Dendritic cell treated with granulocyte-macrophage colony-stimulating factor and Interleukin-4, amounts not matched to agents 40 ng/mL and 50 ng/mL, for 4 days (primary cell): Measurements from ENCODE around the gene TMEM135.
"Not testable (repeated sequence)": the region's sequence is repeated elsewhere in the genome, so short reads cannot be mapped to it uniquely, and the experiment has no call there.

Experiments
- H3K27ac Mint-ChIP-seq: one replicate; pipeline ENCODE4 v1.8.0; 2022; ENCODE audit warnings: mild to moderate bottlenecking, mixed read lengths
- H3K27me3 Mint-ChIP-seq: one replicate; pipeline ENCODE4 v1.8.0; 2022; ENCODE audit warnings: mild to moderate bottlenecking, mixed read lengths
- H3K36me3 Mint-ChIP-seq: one replicate; pipeline ENCODE4 v1.8.0; 2022; ENCODE audit warnings: low read depth, mixed read lengths
- H3K4me1 Mint-ChIP-seq: one replicate; pipeline ENCODE4 v1.8.0; 2022; ENCODE audit warnings: low read depth, mixed read lengths
- H3K4me3 Mint-ChIP-seq: one replicate; pipeline ENCODE4 v1.8.0; 2022; ENCODE audit warnings: mild to moderate bottlenecking, moderate library complexity, mixed read lengths
- H3K9me3 Mint-ChIP-seq: one replicate; pipeline ENCODE4 v1.8.0; 2022; ENCODE audit warnings: mixed read lengths
- intact Hi-C: fragments of 100-400 bp; cut with micrococcal nuclease; formaldehyde crosslinking; loops from one replicate; pipeline ENCODE4 v1.15.0; 2022

The TMEM135 gene

GRCh38 chr11:87076874-87077429 lies 39.2 kb downstream of the TMEM135 start:
- Mint-ChIP-seq H3K9me3 (no peaks in the 10 kb centered on the region), H3K4me3 (no peak overlapping the region), H3K27me3 (no peaks in the 10 kb centered on the region), H3K4me1 (peaks cover 29% of the 10 kb centered on the region), H3K27ac (no peak overlapping the region), H3K36me3 (peaks cover 44% of the 10 kb centered on the region)
- intact Hi-C loops, result no loop called here

- Mint-ChIP-seq H3K4me3 (no peak overlapping the region), H3K4me1 (peaks cover 20% of the 10 kb centered on the region), H3K27me3 (no peaks in the 10 kb centered on the region), H3K36me3 (peaks cover 30% of the 10 kb centered on the region), H3K9me3 (peaks cover 5% of the 10 kb centered on the region), H3K27ac (no peak overlapping the region)
- intact Hi-C loops, result no loop called here
These were observed 43.6 kb downstream of the TMEM135 start for GRCh38 chr11:87081358-87081757.

GRCh38 chr11:87082590-87082989 lies 44.9 kb downstream of the TMEM135 start:
- peaks cover 33% of the 10 kb centered on the region for H3K36me3 Mint-ChIP-seq
- intact Hi-C loops, result no loop called here
- H3K9me3 Mint-ChIP-seq, result peaks cover 12% of the 10 kb centered on the region
- no peak overlapping the region for H3K4me3 Mint-ChIP-seq
- no peak overlapping the region for H3K27ac Mint-ChIP-seq
- peaks cover 12% of the 10 kb centered on the region for H3K4me1 Mint-ChIP-seq
- H3K27me3 Mint-ChIP-seq, result no peaks in the 10 kb centered on the region

- Mint-ChIP-seq H3K4me1 (peaks cover 9% of the 10 kb centered on the region), H3K27ac (no peak overlapping the region), H3K36me3 (peaks cover 34% of the 10 kb centered on the region), H3K4me3 (no peak overlapping the region), H3K27me3 (no peaks in the 10 kb centered on the region), H3K9me3 (peaks cover 12% of the 10 kb centered on the region)
- intact Hi-C loops, result no loop called here
These were observed 45.3 kb downstream of the TMEM135 start for GRCh38 chr11:87083029-87083428.

GRCh38 chr11:87092159-87092558 lies 54.4 kb downstream of the TMEM135 start:
- peaks cover 38% of the 10 kb centered on the region for H3K36me3 Mint-ChIP-seq
- no peaks in the 10 kb centered on the region for H3K4me1 Mint-ChIP-seq
- H3K27me3 Mint-ChIP-seq, result no peaks in the 10 kb centered on the region
- intact Hi-C loops, result no loop called here
- no peak overlapping the region for H3K27ac Mint-ChIP-seq
- H3K9me3 Mint-ChIP-seq, result peaks cover 14% of the 10 kb centered on the region
- no peak overlapping the region for H3K4me3 Mint-ChIP-seq

GRCh38 chr11:87092567-87092966 lies 54.8 kb downstream of the TMEM135 start:
- intact Hi-C loops, result no loop called here
- no peaks in the 10 kb centered on the region for H3K27me3 Mint-ChIP-seq
- H3K4me1 Mint-ChIP-seq, result peaks cover 4% of the 10 kb centered on the region
- H3K9me3 Mint-ChIP-seq, result peaks cover 14% of the 10 kb centered on the region
- H3K27ac Mint-ChIP-seq, result no peak overlapping the region
- peaks cover 35% of the 10 kb centered on the region for H3K36me3 Mint-ChIP-seq
- H3K4me3 Mint-ChIP-seq, result no peak overlapping the region

GRCh38 chr11:87097582-87097981 lies 59.8 kb downstream of the TMEM135 start:
- no peak overlapping the region for H3K27ac Mint-ChIP-seq
- peaks cover 24% of the 10 kb centered on the region for H3K36me3 Mint-ChIP-seq
- H3K4me1 Mint-ChIP-seq, result peaks cover 6% of the 10 kb centered on the region
- H3K9me3 Mint-ChIP-seq, result peaks cover 8% of the 10 kb centered on the region
- no peaks in the 10 kb centered on the region for H3K27me3 Mint-ChIP-seq
- no peak overlapping the region for H3K4me3 Mint-ChIP-seq
- intact Hi-C loops, result no loop called here

GRCh38 chr11:87101956-87102580 lies 64.3 kb downstream of the TMEM135 start:
- Mint-ChIP-seq H3K36me3 (peaks cover 28% of the 10 kb centered on the region), H3K9me3 (no peaks in the 10 kb centered on the region), H3K4me3 (no peak overlapping the region), H3K4me1 (peaks cover 6% of the 10 kb centered on the region), H3K27ac (no peak overlapping the region), H3K27me3 (no peaks in the 10 kb centered on the region)
- intact Hi-C loops, result no loop called here

GRCh38 chr11:87105826-87106225 lies 68.1 kb downstream of the TMEM135 start:
- intact Hi-C loops, H3K27ac Mint-ChIP-seq, H3K9me3 Mint-ChIP-seq, H3K4me3 Mint-ChIP-seq, H3K4me1 Mint-ChIP-seq, H3K27me3 Mint-ChIP-seq: not testable (repeated sequence)
- H3K36me3 Mint-ChIP-seq, result peaks cover 28% of the 10 kb centered on the region

- H3K27me3 Mint-ChIP-seq, H3K27ac Mint-ChIP-seq, H3K9me3 Mint-ChIP-seq, H3K4me3 Mint-ChIP-seq, intact Hi-C loops, H3K4me1 Mint-ChIP-seq: not testable (repeated sequence)
- H3K36me3 Mint-ChIP-seq, result peaks cover 28% of the 10 kb centered on the region
These were observed 69.6 kb downstream of the TMEM135 start for GRCh38 chr11:87107379-87107778.

- H3K4me1 Mint-ChIP-seq, result peaks cover 7% of the 10 kb centered on the region
- H3K36me3 Mint-ChIP-seq, result peaks cover 14% of the 10 kb centered on the region
- no peaks in the 10 kb centered on the region for H3K27me3 Mint-ChIP-seq
- intact Hi-C loops, result no loop called here
- no peak overlapping the region for H3K4me3 Mint-ChIP-seq
- H3K27ac Mint-ChIP-seq, result no peak overlapping the region
- no peaks in the 10 kb centered on the region for H3K9me3 Mint-ChIP-seq
These were observed 72.9 kb downstream of the TMEM135 start for GRCh38 chr11:87110443-87111131.

GRCh38 chr11:87114093-87114492 lies 76.4 kb downstream of the TMEM135 start:
- no peaks in the 10 kb centered on the region for H3K27me3 Mint-ChIP-seq
- no peak overlapping the region for H3K27ac Mint-ChIP-seq
- H3K36me3 Mint-ChIP-seq, result no peaks in the 10 kb centered on the region
- no peak overlapping the region for H3K4me3 Mint-ChIP-seq
- H3K4me1 Mint-ChIP-seq, result peaks cover 7% of the 10 kb centered on the region
- no peaks in the 10 kb centered on the region for H3K9me3 Mint-ChIP-seq
- intact Hi-C loops, result no loop called here

GRCh38 chr11:87116185-87116584 lies 78.5 kb downstream of the TMEM135 start:
- no peaks in the 10 kb centered on the region for H3K9me3 Mint-ChIP-seq
- no peaks in the 10 kb centered on the region for H3K36me3 Mint-ChIP-seq

GRCh38 chr11:87120937-87121336 lies 83.2 kb downstream of the TMEM135 start:
- no peaks in the 10 kb centered on the region for H3K4me1 Mint-ChIP-seq
- no peak overlapping the region for H3K27ac Mint-ChIP-seq
- no peak overlapping the region for H3K4me3 Mint-ChIP-seq
- no peaks in the 10 kb centered on the region for H3K36me3 Mint-ChIP-seq
- no peaks in the 10 kb centered on the region for H3K9me3 Mint-ChIP-seq
- no peaks in the 10 kb centered on the region for H3K27me3 Mint-ChIP-seq
- intact Hi-C loops, result no loop called here

More at GRCh38 chr11:87116185-87116584, 78.5 kb downstream of the TMEM135 start:
- Mint-ChIP-seq H3K4me1 (no peaks in the 10 kb centered on the region), H3K4me3 (no peak overlapping the region), H3K27ac (no peak overlapping the region), H3K27me3 (no peaks in the 10 kb centered on the region)
- intact Hi-C loops, result no loop called here
